GM12873 (cell line): ENCODE results near the gene TRIM25.

Experiments used
- TF ChIP-seq, protein P1 (sequence below): IDR thresholded peaks from 2 replicates; pipeline ENCODE4 v1.5.1; 2012; ENCODE audit warnings: low read depth, mild to moderate bottlenecking, moderate library complexity, low read length, control low read depth; ENCODE audit not compliant: insufficient read depth; ENCODE audit errors: missing control alignments

Gene TRIM25

DNA sequence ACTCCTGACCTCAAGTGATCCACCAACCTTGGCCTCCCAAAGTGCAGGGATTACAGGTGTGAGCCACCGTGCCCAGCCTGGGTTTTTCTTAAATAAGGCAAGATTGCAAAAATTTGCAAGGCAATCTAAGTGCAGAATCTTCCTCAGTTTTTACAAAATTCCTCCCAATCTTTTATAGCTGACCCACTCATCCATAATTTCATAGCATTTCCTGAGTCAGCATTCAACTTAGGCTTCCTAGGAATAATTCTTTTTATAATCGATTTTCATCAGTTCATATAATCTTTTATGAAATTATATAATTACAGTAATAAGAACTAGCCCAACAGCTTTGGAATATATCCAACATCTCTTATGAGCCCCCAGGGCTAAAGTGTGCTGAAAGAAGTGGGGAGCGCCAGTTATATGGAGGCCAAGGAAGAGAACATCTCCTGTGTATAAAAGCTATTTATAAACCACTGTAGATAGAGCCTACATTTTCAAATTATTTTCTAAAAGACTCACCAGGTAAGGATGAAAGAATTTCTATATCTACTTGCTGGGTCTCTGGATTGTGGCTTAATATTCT is 32.2 kb upstream of the TRIM25 start:
- TF ChIP-seq, protein P1, sequence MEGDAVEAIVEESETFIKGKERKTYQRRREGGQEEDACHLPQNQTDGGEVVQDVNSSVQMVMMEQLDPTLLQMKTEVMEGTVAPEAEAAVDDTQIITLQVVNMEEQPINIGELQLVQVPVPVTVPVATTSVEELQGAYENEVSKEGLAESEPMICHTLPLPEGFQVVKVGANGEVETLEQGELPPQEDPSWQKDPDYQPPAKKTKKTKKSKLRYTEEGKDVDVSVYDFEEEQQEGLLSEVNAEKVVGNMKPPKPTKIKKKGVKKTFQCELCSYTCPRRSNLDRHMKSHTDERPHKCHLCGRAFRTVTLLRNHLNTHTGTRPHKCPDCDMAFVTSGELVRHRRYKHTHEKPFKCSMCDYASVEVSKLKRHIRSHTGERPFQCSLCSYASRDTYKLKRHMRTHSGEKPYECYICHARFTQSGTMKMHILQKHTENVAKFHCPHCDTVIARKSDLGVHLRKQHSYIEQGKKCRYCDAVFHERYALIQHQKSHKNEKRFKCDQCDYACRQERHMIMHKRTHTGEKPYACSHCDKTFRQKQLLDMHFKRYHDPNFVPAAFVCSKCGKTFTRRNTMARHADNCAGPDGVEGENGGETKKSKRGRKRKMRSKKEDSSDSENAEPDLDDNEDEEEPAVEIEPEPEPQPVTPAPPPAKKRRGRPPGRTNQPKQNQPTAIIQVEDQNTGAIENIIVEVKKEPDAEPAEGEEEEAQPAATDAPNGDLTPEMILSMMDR: no peak

DNA sequence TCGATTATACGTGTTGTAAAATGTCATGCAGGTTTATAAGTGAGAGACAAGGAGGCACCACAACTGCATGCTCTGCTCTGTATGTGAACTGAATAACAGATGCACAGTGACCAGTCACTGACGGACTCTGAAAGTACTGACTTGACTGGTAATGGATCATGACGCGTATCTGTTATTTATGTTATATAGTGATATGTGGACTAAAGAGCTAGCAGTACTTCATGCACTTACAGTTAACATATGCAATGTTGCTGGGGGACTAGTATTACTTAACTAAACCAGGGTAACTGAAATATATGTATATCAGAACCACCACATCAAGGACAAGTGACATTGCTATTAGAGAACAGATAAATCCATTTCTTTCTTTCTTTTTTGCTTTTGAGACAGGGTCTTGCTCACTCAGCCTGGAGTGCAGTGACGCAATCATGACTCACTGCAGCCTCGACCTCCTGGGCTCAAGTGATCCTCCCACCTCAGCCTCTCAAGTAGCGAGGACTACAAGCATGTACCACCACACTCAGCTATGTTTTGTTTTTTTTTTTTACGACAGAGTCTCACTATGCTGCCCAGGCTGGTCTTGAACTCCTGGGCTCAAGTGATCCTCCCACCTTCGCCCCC is 29.8 kb upstream of the TRIM25 start:
- TF ChIP-seq, protein P1: no peak

DNA sequence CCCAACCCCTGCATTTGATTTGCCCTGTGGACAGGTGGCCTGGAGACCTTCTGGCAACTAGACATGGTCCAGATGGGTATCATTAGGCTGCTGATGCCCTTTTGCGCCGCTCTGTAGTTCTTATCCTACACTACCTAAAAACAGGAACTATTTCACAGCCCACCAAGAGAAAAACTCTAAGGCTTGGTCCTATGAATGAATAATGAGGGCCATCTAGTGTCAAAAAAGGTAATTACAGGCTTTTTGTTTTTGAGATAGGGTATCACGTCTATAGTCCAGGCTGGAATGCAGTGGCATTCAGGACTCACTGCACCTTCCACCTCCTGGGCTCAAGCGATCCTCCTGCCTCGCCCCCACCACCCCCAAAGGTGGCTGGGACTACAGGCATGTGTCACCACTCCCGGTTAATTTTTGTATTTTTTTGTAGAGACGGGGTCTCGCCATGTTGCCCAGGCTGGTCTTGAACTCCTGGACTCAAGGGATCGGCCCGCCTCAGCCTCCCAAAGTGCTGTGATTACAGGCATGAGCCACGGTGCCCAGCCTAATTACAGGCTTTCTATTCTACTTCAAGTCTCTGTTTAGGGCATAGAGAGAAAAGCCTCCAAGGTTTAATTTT is 26.1 kb upstream of the TRIM25 start:
- TF ChIP-seq, protein P1: peak; percentile 69

DNA sequence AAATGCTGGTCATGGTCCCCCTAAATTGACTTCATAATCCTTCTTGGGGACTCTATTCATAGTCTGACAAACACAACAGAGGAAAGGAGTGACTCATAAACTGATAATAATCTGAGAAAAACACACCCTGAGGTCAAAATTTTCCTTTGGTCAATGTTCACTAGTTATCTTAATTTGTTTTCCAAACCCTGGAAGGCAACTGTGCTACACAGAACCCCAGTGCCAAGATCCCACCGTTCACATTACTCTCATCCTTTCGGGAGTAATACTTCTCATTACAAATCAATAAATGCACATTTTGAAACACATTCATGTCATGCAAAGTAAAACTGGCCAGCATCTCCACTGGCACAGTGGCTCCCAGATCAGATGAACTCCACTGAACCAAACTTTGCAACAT is 23.8 kb upstream of the TRIM25 start:
- TF ChIP-seq, protein P1: no peak

DNA sequence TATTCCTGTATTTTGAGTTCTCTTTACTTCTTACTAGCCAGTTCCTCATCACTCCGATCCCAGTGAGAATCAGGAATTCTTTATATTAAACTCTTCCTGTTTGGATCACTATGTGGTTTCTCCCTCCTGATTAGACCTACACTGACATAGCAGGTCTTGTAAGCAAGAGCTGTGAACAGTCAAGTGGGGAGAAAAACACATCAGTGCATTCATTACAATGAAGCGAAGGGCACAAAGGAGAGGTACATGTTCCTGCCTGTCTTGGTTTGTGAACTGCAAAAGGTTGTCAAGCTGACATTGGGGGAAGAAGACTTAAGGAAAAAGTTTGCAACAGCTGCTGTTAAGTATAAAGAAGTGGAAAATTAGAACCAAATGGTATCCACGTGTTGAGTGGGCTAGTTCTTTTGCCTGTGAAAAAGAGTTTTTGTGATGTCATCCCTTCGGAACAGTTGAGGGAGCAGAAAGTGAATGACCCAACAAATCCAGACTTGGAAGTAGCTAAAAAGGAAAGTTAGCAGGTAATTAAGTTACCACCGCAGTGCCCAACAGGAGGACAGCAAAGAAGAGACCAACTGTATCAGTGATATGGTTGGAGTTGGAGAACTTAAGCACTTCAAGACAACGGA is 23.0 kb upstream of the TRIM25 start:
- TF ChIP-seq, protein P1: no peak

DNA sequence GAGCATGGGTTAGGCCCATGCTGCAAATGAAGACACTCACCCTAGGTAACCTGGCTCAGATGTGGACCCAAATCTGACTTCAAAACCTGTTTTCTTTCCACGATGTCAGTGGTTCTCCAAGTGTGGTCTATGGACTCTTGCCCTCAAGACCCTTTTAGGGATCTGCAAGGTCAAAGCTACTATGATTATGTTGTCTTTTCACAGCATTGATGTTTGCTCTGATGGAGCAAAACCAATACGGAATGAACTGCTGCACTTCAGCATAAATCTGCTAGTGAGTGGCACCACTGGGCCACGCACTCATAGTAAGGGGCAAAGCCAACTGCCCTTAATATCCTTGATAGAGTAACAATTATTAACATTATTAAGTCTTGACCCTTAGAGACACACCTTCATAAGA is 21.6 kb upstream of the TRIM25 start:
- TF ChIP-seq, protein P1: no peak

DNA sequence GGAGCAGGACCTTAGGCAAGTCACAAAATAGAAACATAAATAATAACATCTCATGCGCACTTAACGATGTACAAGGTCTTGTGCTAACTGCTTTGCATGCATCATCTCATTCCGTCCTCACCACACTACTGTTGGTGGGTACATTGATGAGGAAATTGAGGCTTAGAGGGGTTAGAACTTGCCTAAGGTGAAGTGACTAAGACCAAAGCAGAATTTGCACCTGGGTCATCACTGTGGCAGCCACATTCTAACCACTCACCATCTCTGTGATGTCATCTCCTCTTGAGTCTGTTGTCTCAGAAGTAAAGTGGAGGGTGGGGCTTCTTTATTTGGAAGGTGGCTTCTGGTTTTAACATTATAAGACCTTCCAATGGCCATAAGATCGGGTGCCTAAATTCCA is 20.4 kb upstream of the TRIM25 start:
- TF ChIP-seq, protein P1: no peak
